RKO (cell line): ENCODE measurements around the gene MSH6.

Source experiments
- DNase-seq: peaks from one replicate; pipeline ENCODE4 v3.0.0-alpha.2; 2016; ENCODE audit warnings: low spot score

The MSH6 gene

DNA sequence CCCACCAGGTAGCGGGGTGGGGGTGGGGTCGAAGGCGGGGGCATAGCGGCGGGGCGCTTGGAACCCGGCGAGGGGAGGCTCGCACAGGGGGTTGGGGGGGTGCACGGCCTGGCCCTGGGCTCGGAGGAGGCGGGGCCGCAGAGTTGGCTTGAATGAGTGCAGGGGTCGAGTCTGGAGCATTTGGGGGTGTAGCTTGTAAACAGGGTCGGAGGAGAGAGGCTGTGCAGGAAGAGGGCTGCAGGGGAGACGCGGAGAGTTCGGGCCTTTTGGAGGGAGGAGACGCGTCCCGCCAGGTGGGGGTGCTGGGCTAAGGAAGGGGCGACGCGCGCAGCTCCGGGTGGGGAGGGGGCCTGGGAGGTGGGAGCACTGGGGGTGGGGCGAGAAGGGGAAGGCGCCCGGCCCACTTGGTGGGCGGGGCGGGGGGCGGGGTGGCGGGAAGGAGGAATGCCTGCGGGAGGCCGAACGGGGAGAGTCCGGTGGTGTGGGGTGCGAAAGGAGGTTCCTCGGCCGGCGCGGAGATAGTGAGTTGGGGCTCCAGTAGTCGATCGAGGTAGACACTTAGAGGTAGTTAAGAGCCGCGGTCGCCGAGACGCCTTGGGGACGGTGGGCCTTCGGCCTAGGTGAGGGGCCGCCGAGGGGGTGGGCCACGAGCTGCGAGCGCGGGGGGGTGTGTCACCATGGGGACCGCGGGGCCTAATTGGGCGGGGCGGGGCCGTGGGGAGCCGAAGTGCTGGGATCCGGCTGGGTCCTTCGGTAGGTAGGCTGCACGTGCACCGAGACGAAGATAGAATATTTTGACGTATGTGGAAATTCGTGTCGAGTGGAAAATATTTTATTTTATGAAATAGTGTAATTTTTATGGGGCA, 774 bp downstream of the MSH6 start:
- DNase-seq: peak; percentile 74

- DNase-seq: no peak
These were observed 1.5 kb downstream of the MSH6 start for GRCh38 chr2:47784352-47784851.

GRCh38 chr2:47785986-47786385, 3.0 kb downstream of the MSH6 start:
- no peak for DNase-seq

- DNase-seq: no peak
These were observed 13.2 kb downstream of the MSH6 start for GRCh38 chr2:47796090-47796697.

- no peak for DNase-seq
These were observed 15.7 kb downstream of the MSH6 start for GRCh38 chr2:47798631-47799030.

DNA sequence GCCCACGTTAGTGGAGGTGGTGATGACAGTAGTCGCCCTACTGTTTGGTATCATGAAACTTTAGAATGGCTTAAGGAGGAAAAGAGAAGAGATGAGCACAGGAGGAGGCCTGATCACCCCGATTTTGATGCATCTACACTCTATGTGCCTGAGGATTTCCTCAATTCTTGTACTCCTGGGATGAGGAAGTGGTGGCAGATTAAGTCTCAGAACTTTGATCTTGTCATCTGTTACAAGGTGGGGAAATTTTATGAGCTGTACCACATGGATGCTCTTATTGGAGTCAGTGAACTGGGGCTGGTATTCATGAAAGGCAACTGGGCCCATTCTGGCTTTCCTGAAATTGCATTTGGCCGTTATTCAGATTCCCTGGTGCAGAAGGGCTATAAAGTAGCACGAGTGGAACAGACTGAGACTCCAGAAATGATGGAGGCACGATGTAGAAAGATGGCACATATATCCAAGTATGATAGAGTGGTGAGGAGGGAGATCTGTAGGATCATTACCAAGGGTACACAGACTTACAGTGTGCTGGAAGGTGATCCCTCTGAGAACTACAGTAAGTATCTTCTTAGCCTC, 16.2 kb downstream of the MSH6 start:
- DNase-seq: no peak

GRCh38 chr2:47801118-47801517, 18.2 kb downstream of the MSH6 start:
- no peak for DNase-seq

DNA sequence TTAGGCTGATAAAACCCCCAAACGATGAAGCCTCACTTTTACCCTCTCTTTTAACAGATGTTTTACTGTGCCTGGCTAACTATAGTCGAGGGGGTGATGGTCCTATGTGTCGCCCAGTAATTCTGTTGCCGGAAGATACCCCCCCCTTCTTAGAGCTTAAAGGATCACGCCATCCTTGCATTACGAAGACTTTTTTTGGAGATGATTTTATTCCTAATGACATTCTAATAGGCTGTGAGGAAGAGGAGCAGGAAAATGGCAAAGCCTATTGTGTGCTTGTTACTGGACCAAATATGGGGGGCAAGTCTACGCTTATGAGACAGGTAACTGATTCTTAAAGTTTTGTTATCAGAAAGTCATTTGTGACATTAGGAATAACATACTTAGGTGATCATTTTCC, 20.4 kb downstream of the MSH6 start:
- no peak for DNase-seq

GRCh38 chr2:47803770-47804169, 20.8 kb downstream of the MSH6 start:
- DNase-seq: no peak

GRCh38 chr2:47805850-47806249, 22.9 kb downstream of the MSH6 start:
- no peak for DNase-seq

- no peak for DNase-seq
These were observed 25.7 kb downstream of the MSH6 start for GRCh38 chr2:47808614-47809013.

GRCh38 chr2:47809903-47810302, 27.0 kb downstream of the MSH6 start:
- no peak for DNase-seq

- no peak for DNase-seq
These were observed 27.9 kb downstream of the MSH6 start for GRCh38 chr2:47810850-47811249.

DNA sequence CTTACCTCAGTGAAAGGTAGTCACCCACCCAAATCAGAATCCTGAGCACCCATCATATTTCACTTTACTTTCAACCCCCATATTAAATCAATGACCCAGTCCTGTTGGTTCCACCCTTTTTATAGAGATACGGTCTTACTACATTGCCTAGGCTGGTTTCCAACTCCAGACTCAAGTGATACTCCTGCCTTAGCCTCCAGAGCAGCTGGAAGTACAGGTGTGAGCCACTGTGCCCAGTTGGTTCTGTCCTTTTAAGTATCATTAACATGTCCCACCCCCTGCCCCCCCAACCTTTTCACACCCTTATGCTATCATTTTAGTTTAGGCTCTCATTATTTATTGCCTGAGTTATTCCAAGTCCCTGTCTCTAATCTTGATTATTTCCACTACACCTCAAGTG, 28.7 kb downstream of the MSH6 start:
- no peak for DNase-seq

- no peak for DNase-seq
These were observed 32.8 kb downstream of the MSH6 start for GRCh38 chr2:47815764-47816163.

- DNase-seq: no peak
These were observed 35.8 kb downstream of the MSH6 start for GRCh38 chr2:47818777-47819176.

GRCh38 chr2:47819834-47820233, 36.9 kb downstream of the MSH6 start:
- peak; percentile 48 for DNase-seq

DNA sequence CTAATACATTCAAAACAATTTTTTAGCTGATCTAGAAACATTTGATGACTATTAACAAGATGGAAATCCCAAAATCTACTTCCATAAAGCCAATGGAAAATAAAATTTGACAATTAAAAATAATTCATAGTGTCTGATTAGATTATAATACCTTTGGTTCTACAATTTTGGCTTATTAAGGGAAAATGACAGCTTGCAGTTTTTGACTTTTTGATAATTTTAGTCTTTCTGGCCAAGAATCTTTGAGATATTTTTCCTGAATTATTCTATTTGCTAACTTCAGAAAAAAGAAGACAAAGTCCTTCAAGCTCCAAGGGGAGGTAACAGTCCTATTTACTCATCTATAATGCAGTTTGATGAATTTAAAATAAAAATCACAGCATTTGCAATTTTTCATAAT, 39.6 kb downstream of the MSH6 start:
- DNase-seq: no peak

- no peak for DNase-seq
These were observed 50.6 kb downstream of the MSH6 start for GRCh38 chr2:47833516-47833968.

DNA sequence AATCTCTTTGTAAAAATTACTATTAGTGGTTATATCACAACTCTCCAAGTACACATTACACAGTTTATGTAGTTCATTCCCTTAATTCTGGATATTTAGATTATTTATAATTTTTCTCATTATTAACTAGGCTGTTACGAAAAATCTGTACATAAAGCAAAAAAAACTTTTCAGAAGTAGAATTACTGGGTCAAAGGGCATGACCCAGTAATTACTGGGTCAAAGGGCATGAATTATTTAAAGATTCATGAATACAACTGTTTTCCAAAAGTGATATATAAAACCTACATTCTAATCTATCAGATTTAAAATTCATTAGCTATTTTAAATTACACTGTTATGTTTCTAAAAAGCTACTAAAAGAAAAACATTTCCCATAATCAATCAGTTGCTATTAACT, 55.3 kb downstream of the MSH6 start:
- no peak for DNase-seq

GRCh38 chr2:47838686-47839085, 55.7 kb downstream of the MSH6 start:
- no peak for DNase-seq

DNA sequence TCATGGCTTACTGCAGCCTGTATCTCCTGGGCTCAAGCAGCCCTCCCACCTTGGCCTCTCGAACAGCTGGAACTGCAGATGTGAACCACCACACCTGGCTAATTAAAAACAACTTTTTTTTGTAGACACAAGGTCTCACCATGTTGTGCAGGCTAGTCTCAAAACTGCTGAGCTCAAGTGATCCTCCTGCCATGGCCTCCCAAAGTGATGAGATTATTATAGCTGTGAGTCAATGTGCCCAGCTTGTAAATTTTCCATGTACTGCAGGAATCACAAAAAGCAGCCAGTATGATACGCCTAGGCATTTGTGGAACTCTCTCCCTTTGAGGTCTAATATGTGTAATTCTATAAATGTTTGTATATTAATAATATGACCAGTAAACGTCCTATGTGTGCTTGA, 59.9 kb downstream of the MSH6 start:
- DNase-seq: no peak

DNA sequence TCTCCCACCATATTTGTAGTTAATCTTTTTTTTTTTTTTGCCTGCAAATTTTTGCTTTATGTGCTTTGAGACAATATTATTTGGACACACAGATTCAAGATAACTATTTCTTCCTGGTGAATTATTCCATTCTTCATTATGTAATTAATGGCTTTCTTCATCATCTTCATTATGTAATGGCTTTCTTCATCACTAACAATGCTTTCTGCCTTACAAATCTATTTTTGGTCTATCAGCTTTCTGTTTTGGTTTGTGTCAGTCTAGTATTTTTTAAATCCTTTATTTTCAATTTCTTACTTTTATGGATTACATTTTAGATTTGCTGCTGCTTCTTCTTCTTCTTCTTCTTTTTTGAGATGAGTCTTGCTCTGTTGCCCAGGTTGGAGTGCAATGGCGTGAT, 60.5 kb downstream of the MSH6 start:
- DNase-seq: no peak
